HG02798 (cell line): Measurements from ENCODE around the gene BOLA2.
"Not testable (repeated sequence)": the region's sequence is repeated elsewhere in the genome, so short reads cannot be mapped to it uniquely, and the experiment has no call there.

Source experiments
- ATAC-seq: cut with Tn5 transposase; IDR thresholded peaks from one replicate; pipeline ENCODE4 v1.9.1; 2021; ENCODE audit warnings: mild to moderate bottlenecking; ENCODE audit not compliant: unreplicated experiment, poor library complexity

BOLA2 gene

DNA sequence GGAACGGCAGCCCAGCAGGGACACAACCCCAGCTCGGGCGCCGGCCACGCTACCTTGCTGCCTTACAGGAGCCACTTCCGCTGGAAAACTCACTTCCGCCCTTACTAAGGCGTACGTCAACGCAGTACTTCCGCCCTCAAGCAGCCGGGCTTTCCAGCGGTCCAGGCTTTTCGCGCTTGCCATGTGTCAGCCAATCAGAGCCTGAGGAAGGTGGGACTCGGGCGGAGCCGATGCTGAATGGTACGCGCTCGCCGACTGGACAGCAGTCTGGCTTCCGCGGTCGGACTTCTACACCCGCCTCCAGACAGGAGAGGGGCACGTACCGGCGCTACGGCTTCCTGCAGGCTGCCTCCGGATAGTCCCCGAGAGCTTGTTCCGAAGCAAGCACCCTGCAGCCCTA, at the start of gene BOLA2, which contains the start of gene SLX1B:
BOLA2 (minus strand) TSS at position 83 of the 400 bp plus-strand sequence. CDS start 98 bp downstream, outside the sequence.
SLX1B (plus strand) TSS at position 265 of the 400 bp plus-strand sequence.
- peak; percentile 92 for ATAC-seq

DNA sequence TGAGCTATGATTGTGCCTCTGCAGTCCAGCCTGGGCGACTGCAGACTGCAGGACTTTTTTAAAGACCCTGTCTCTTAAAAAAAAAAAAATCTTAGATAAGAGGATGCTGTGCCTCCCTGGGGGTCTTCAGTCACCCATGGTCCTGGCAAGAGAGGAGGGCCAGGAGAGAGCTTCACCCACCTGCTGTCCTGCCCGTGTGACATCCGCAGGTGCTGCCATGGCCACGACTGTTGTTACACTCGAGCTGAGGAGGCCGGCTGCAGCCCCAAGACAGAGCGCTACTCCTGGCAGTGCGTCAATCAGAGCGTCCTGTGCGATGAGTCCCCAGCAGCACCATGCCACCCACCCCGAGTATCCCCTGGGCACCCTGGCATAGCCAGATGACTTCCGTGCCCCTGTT, 28.1 kb upstream of the BOLA2 start:
- not testable (repeated sequence) for ATAC-seq

DNA sequence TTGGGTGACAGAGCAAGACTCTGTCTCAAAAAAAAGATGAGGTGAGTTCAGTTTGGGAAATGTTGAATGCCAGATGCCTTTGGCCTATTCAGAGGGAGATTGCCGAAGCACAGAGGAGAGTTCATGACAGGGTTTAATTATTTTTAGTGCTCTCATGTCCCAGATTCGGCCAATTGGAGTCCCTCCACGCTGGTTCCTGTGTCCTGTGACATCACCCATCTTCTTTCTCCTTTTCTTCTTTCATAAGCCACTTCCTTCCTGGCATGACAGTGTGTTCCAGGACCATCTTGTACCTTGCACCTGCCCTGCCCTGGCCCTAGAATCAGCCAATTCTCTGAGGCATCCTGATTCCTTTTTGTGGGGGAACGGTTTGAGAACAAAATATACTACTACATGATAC, 17.9 kb upstream of the BOLA2 start:
- not testable (repeated sequence) for ATAC-seq

DNA sequence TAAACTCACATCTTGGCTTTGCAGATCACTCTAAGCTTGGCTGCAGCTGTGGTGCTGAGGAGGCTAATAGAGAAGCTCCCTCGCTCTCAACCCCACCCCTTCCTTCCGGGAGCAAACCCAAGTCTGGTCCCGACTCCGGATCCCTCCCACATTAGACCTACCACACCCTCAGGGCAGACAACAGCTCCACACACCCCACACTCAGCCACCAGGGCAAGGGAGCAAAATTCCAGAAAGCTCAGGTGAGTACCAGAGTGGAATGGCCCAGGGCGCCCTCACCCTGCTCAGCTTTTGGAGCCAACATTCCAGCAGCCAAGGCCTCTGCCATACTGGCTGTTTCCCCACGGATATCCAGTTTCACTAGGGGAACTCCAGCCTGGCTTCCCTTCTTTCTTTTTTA, 15.5 kb upstream of the BOLA2 start:
- ATAC-seq = not testable (repeated sequence)

DNA sequence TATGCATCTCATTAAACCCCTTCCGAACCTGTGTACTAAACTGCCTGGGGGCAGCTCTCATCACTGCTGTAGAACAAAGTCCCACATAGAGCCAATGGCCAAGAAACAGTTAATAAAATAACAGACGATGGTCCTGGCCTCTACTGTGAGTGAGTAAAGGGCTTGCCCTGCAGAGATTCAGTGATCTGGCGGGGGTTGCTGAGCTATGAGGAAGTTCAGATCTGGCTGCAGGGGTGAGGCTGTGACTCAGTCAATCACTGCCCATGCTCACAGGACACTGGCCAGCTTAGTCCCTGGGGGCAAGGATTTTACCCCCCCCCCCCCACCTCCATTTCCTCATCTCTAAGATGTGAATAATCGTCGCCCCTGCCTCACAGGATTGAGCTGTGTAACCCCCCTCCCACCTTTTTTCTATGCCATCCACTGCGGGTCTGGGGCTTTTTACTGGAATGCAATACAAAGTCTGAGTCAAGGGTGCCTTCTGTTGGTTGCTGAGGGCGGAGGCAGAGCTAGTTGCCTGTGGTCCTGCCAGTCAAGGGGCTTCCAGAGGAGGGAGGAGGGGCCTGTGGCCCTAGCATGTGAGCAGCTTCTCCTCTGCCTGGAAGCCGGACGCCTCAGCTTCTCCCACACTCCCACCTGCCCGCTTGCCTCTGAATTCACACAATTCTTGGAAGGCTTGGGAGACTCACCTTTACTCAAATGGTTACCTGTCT, 13.7 kb upstream of the BOLA2 start:
- ATAC-seq = not testable (repeated sequence)

DNA sequence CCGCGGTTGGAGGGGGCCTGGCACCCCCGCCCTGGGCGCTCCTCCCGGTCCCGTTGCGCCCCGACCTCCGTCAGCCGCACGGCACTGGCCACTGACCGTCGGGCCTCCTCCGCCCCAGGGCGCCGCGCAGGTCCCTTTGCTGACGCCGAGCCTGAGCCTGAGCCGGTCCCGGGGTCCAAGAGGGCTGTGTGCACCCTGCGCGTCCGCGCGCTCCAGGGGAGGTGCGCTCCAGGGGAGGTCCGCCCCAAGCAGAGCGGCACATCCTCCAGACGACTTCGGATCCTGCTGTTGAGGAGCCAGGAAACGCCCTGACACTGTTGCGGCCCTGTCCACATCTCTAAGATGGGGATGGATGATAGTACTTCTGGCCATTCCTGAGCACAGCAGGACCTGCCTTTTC, 12.8 kb upstream of the BOLA2 start:
- not testable (repeated sequence) for ATAC-seq

DNA sequence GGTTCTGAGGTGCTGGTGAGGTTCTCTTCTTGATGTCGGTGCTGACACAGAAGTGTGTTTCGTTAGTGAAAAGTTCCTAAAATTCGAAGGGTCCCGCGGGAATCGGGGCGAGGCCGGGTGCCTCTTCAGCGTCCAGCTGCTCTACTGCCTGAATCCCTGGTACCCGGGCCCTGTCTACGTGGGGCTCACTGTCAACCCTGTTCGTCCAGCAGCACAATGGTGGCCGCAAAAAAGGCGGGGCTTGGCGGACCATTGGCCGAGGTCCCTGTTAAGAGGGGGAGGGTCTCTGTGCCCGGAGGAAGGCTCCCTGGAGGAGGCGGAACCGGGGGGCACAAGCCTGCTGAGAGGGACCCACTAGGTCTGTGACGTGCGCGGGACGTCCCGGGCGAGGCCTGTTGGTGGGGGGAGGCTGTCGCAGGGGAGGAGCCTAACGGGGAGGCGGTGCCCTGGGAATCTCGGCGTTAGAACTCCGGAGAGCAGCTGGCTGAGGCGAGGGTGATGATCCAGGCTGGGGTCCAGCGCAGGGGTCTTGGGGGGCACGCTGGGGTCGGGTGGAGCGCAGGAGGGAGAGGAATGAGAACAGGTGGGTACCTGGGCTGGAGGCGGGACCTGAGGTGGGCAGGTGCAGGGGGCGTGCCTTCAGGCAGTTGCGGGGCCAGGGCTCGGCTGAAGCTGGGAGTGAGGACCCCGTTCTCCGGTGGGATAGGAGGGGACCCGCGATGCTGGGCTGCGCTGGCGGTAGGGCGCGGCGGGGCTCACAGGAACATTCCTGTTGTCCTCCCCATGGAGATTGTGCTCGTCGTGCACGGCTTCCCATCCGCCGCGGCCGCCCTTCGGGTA, 12.1 kb upstream of the BOLA2 start:
- not testable (repeated sequence) for ATAC-seq

DNA sequence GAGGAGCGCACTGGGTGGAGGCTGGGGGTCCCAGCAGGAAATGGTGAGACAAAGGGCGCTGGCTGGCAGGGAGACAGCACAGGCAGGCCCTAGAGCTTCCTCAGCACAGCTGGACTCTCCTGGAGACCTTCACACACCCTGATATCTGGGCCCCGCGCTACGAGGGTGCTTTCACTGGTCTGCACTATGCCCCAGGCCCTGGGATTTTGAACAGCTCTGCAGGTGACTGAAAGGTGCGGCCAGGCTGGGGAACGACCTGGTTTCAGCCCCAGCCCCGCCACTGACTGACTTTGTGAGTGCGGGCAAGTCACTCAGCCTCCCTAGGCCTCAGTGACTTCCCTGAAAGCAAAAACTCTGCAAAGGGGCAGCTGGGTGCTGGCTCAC, 6.5 kb upstream of the BOLA2 start:
- not testable (repeated sequence) for ATAC-seq

DNA sequence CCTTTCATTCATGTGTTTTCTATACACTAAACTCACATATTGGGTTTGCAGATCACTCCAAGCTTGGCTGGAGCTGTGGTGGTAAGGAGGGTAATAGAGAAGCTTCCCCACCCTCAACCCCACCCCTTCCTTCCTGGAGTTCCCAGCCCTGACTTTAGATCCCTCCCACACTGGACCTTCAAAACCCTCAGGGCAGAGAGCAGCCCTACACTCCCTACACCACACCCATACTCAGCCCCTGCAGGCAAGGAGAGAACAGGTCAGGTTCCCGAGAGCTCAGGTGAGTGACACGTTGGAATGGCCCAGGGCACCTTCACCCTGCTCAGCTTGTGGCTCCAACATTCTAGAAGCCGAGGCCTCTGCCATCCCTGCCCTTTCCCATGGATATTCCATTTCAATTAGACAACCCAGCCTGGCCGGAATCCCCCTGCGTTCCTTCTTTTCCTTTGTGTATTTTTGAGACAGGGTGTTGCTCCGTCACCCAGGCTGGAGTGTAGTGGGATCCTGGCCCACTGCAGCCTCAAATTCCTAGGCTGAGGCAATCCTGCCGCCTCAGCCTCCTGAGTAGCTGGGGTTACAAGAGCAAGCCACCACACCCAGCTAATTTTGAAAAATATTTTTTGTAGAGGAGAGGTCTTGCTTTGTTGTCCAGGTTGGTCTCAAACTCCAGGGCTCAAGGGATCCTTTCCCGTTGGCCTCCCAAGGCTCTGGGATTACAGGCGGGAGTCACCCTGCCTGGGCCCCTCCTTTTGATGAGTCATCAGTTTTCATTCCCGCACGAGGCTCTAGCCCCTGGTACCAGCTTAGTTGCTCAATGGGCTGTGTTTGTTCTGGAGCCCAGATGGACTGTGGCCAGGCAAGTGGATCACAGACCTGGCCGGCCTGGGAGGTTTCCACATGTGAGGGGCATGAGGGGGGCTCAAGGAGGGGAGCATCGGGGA, 5.8 kb upstream of the BOLA2 start, which contains the start of gene SULT1A4:
SULT1A4 (plus strand) TSS at position 208 of the 941 bp plus-strand sequence. CDS start 1,473 bp downstream, outside the sequence.
- ATAC-seq = not testable (repeated sequence)

DNA sequence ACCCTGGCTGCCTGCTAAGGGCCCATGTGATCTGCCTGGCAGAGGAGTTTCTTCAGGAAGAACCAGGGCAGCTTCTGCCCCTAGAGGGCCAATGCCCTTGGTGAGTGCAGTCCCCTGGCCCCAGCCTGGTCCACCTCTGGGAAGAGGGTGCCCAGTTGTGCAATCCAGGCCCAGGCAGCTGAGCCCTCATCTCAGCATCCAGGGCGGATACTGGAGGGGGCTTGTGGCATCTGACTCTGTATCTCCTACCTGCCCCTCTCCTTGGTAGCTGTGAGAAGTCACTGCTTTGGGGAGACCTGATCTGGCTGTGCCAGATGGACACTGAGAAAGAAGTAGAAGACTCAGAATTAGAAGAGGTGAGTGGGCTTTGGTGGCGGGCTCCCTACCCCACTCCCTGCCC, 3.5 kb upstream of the BOLA2 start:
- not testable (repeated sequence) for ATAC-seq

DNA sequence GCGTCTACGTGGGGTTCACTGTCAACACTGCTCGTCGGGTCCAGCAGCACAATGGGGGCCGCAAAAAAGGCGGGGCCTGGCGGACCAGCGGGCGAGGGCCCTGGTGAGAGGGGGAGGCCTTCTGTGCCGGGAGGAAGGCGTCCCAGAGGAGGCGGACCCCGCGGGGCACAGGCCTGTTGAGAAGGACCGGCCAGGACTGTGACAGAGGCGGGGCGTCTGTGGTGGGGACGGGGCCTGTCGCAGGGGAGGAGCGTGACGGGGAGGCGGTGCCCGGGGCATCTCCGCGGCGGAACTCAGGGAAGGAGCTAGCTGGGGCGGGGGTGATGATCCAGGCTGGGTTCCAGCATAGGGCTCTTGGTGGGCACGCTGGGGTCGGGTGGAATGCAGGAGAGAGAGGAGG, 677 bp upstream of the BOLA2 start:
- peak; percentile 62 for ATAC-seq

DNA sequence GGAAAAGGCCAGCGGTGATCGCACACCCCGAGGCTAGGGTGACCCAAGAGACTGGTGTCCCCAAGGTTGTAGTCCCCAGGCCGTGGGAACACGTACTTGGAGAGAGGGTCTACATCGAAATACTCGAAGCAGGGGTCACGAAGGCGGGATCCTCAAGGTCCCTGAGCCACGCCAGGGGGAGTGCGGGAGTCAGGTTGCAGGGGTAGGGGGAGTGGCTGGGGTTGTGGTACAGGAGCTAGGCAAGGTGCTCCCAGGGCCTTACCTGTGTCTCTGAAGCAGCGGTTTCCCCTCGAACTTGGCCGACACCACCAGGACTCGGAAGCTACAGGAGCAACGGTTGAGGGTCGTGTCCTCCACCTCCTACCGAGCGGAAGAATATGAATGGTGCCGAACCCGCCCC, 397 bp downstream of the BOLA2 start:
- peak; percentile 7 for ATAC-seq

DNA sequence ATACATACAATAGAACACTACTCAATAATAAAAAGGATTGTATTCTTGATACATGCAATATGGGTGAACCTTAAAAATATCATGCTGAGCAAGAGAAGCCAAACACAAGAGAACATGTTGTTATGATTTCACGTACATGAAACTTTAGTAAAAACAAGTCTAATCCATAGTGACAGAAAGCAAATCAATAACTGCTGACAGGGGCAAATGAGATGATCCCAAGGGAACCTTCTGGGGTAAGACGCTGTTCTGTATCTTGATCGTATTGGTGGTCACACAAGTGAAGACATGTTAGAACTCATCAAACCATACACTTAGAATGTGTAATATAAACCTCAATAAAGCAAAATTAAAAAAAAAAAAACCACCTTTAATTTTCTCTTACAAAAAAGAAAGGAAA, 28.8 kb downstream of the BOLA2 start:
- ATAC-seq = not testable (repeated sequence)

DNA sequence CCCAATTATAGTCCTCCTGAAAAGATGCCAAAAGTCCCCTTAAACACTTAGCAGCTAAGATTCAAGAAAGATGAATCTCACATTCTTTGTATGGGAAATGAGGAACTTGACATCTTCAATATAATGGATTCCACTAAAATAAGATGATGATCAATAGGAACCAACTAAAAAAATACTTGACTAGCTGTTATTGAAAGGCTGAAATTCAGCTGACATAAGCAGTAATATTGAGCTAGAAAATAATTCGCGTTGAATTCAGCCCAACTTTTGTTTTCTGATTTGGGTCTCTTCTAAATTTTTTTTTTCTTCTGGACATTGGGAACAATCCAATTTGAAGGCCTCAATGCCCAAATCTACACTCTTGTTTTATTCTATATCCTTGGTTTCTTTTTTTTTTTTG, 30.6 kb downstream of the BOLA2 start:
- not testable (repeated sequence) for ATAC-seq

DNA sequence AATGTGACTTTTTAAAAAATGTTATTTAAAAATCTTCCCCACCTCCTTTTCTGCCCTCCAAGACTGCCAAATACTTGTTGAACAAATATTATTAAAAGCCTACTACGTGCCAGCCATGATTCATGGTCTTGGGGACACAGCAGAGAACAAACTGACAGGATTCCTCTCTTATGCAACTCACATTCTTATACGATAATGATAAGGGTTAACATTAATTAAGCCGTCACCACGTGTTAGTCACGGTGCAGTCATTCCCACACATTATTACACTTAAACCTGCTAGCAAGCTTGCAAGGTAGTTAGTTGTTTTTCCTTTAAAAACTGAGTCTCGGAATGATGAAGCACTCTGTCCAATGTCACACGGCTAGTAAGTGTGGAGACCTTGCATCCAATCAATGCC, 48.9 kb downstream of the BOLA2 start:
- not testable (repeated sequence) for ATAC-seq
